ENCODE data around the gene METTL24. TPM values are rescaled to one million over a fixed set of nuclear protein-coding genes. Genes with fewer than 3 reads are reported as not detected.

The METTL24 gene
- total RNA-seq, 2 donors from 2014 or later, result not detected

GRCh38 chr6:110385458-110385863, 27.3 kb upstream of the METTL24 start:
- DNase-seq, result no peak
- no peak for ATAC-seq (replicated peaks in 1 of 2)
- H3K4me3 Mint-ChIP-seq, result no peak overlapping the region
- peaks cover 7% of the 10 kb centered on the region for H3K4me1 Mint-ChIP-seq (ENCODE audit: low read depth)
- no peak overlapping the region for H3K27ac Mint-ChIP-seq
- H3K27me3 Mint-ChIP-seq (ENCODE audit: low read depth), result no peaks in the 10 kb centered on the region
- peaks cover 4 to 5% of the 10 kb centered on the region in 2 donors for H3K9me3 Mint-ChIP-seq
- H3K36me3 Mint-ChIP-seq (ENCODE audit: insufficient read depth in 2 of 2), result peaks cover 0 to 2% of the 10 kb centered on the region in 2 donors

- Mint-ChIP-seq H3K27ac (no peak overlapping the region), H3K9me3 (peaks cover 5 to 6% of the 10 kb centered on the region in 2 donors), H3K36me3 (ENCODE audit: insufficient read depth in 2 of 2) (peaks cover 0 to 2% of the 10 kb centered on the region in 2 donors), H3K4me1 (ENCODE audit: low read depth) (no peaks in the 10 kb centered on the region), H3K27me3 (ENCODE audit: low read depth) (no peaks in the 10 kb centered on the region), H3K4me3 (no peak overlapping the region)
- DNase-seq (no peak), ATAC-seq (replicated peaks in 1 of 2) (no peak)
Measured at GRCh38 chr6:110378552-110378951, 20.4 kb upstream of the METTL24 start.

- H3K36me3 Mint-ChIP-seq (ENCODE audit: insufficient read depth in 2 of 2), result no peaks in the 10 kb centered on the region
- no peaks in the 10 kb centered on the region for H3K9me3 Mint-ChIP-seq
- H3K4me3 Mint-ChIP-seq, result no peak overlapping the region
- ATAC-seq (replicated peaks in 1 of 2) (no peak), DNase-seq (no peak)
- peaks cover 18% of the 10 kb centered on the region for H3K4me1 Mint-ChIP-seq (ENCODE audit: low read depth)
- no peak overlapping the region for H3K27ac Mint-ChIP-seq
- peaks cover 6% of the 10 kb centered on the region for H3K27me3 Mint-ChIP-seq (ENCODE audit: low read depth)
Measured at GRCh38 chr6:110369066-110369465, 10.9 kb upstream of the METTL24 start.

GRCh38 chr6:110368284-110368683, 10.1 kb upstream of the METTL24 start:
- H3K4me3 Mint-ChIP-seq, result no peak overlapping the region
- no peaks in the 10 kb centered on the region for H3K9me3 Mint-ChIP-seq
- no peaks in the 10 kb centered on the region for H3K36me3 Mint-ChIP-seq (ENCODE audit: insufficient read depth in 2 of 2)
- ATAC-seq (replicated peaks in 1 of 2) (no peak), DNase-seq (no peak)
- H3K27ac Mint-ChIP-seq, result no peak overlapping the region
- peaks cover 6% of the 10 kb centered on the region for H3K27me3 Mint-ChIP-seq (ENCODE audit: low read depth)
- H3K4me1 Mint-ChIP-seq (ENCODE audit: low read depth), result peaks cover 18% of the 10 kb centered on the region

- Mint-ChIP-seq H3K27ac (no peak overlapping the region), H3K4me3 (no peak overlapping the region), H3K36me3 (ENCODE audit: insufficient read depth in 2 of 2) (no peaks in the 10 kb centered on the region), H3K27me3 (ENCODE audit: low read depth) (peaks cover 6% of the 10 kb centered on the region), H3K4me1 (ENCODE audit: low read depth) (peaks cover 18% of the 10 kb centered on the region), H3K9me3 (no peaks in the 10 kb centered on the region)
- ATAC-seq (replicated peaks in 1 of 2) (no peak), DNase-seq (no peak)
Measured at GRCh38 chr6:110367825-110368224, 9.7 kb upstream of the METTL24 start.

GRCh38 chr6:110366975-110367374, 8.8 kb upstream of the METTL24 start:
- ATAC-seq (replicated peaks in 1 of 2), result no peak
- H3K36me3 Mint-ChIP-seq (ENCODE audit: insufficient read depth in 2 of 2), result no peaks in the 10 kb centered on the region
- no peak for DNase-seq
- H3K4me1 Mint-ChIP-seq (ENCODE audit: low read depth), result peaks cover 18% of the 10 kb centered on the region
- no peaks in the 10 kb centered on the region for H3K9me3 Mint-ChIP-seq
- H3K27me3 Mint-ChIP-seq (ENCODE audit: low read depth), result peaks cover 6% of the 10 kb centered on the region
- no peak overlapping the region for H3K27ac Mint-ChIP-seq
- no peak overlapping the region for H3K4me3 Mint-ChIP-seq

- DNase-seq, result no peak
Measured at GRCh38 chr6:110366256-110366655, 8.1 kb upstream of the METTL24 start.

GRCh38 chr6:110364364-110365105, 6.4 kb upstream of the METTL24 start:
- no peak for ATAC-seq (replicated peaks in 1 of 2)

More at GRCh38 chr6:110366256-110366655, 8.1 kb upstream of the METTL24 start:
- no peak for ATAC-seq (replicated peaks in 1 of 2)
- Mint-ChIP-seq H3K27me3 (ENCODE audit: low read depth) (peaks cover 6% of the 10 kb centered on the region), H3K27ac (no peak overlapping the region), H3K9me3 (no peaks in the 10 kb centered on the region), H3K4me1 (ENCODE audit: low read depth) (peaks cover 18% of the 10 kb centered on the region), H3K4me3 (no peak overlapping the region), H3K36me3 (ENCODE audit: insufficient read depth in 2 of 2) (no peaks in the 10 kb centered on the region)

GRCh38 chr6:110363748-110364147, 5.6 kb upstream of the METTL24 start:
- Mint-ChIP-seq H3K4me1 (ENCODE audit: low read depth) (peaks cover 18% of the 10 kb centered on the region), H3K27ac (no peak overlapping the region), H3K9me3 (no peaks in the 10 kb centered on the region), H3K27me3 (ENCODE audit: low read depth) (peaks cover 15% of the 10 kb centered on the region), H3K4me3 (no peak overlapping the region), H3K36me3 (ENCODE audit: insufficient read depth in 2 of 2) (no peaks in the 10 kb centered on the region)
- ATAC-seq (replicated peaks in 1 of 2) (no peak), DNase-seq (no peak)

More at GRCh38 chr6:110364364-110365105, 6.4 kb upstream of the METTL24 start:
- H3K4me3 Mint-ChIP-seq, result no peak overlapping the region
- H3K9me3 Mint-ChIP-seq, result no peaks in the 10 kb centered on the region
- peaks cover 7% of the 10 kb centered on the region for H3K27me3 Mint-ChIP-seq (ENCODE audit: low read depth)
- no peaks in the 10 kb centered on the region for H3K36me3 Mint-ChIP-seq (ENCODE audit: insufficient read depth in 2 of 2)
- no peak for DNase-seq
- H3K4me1 Mint-ChIP-seq (ENCODE audit: low read depth), result peaks cover 18% of the 10 kb centered on the region
- H3K27ac Mint-ChIP-seq, result no peak overlapping the region

- H3K27ac Mint-ChIP-seq, result no peak overlapping the region
Measured at GRCh38 chr6:110360676-110361075, 2.5 kb upstream of the METTL24 start.

GRCh38 chr6:110359556-110359955, 1.4 kb upstream of the METTL24 start:
- DNase-seq (no peak), ATAC-seq (replicated peaks in 1 of 2) (no peak)
- peaks cover 14% of the 10 kb centered on the region for H3K4me1 Mint-ChIP-seq (ENCODE audit: low read depth)
- H3K9me3 Mint-ChIP-seq, result no peaks in the 10 kb centered on the region
- peak overlapping the region; percentile 7 to 59 for H3K4me3 Mint-ChIP-seq
- H3K27ac Mint-ChIP-seq, result no peak overlapping the region
- H3K36me3 Mint-ChIP-seq (ENCODE audit: insufficient read depth in 2 of 2), result no peaks in the 10 kb centered on the region
- peaks cover 36% of the 10 kb centered on the region for H3K27me3 Mint-ChIP-seq (ENCODE audit: low read depth)

More at GRCh38 chr6:110360676-110361075, 2.5 kb upstream of the METTL24 start:
- no peaks in the 10 kb centered on the region for H3K9me3 Mint-ChIP-seq
- no peaks in the 10 kb centered on the region for H3K36me3 Mint-ChIP-seq (ENCODE audit: insufficient read depth in 2 of 2)
- H3K4me1 Mint-ChIP-seq (ENCODE audit: low read depth), result peaks cover 20% of the 10 kb centered on the region
- DNase-seq (no peak), ATAC-seq (replicated peaks in 1 of 2) (no peak)
- H3K27me3 Mint-ChIP-seq (ENCODE audit: low read depth), result peaks cover 33% of the 10 kb centered on the region
- H3K4me3 Mint-ChIP-seq, result no peak overlapping the region

GRCh38 chr6:110358553-110359160, 508 bp upstream of the METTL24 start:
- Mint-ChIP-seq H3K4me1 (ENCODE audit: low read depth) (peaks cover 14% of the 10 kb centered on the region), H3K36me3 (ENCODE audit: insufficient read depth in 2 of 2) (no peaks in the 10 kb centered on the region), H3K27me3 (ENCODE audit: low read depth) (peaks cover 36% of the 10 kb centered on the region), H3K9me3 (no peaks in the 10 kb centered on the region), H3K4me3 (peak overlapping the region; percentile 58 to 63), H3K27ac (no peak overlapping the region)
- ATAC-seq (replicated peaks in 1 of 2) (no peak), DNase-seq (no peak)

GRCh38 chr6:110357298-110357663, 868 bp downstream of the METTL24 start:
- DNase-seq (no peak), ATAC-seq (replicated peaks in 1 of 2) (no peak)
- Mint-ChIP-seq H3K27ac (no peak overlapping the region), H3K9me3 (no peaks in the 10 kb centered on the region), H3K36me3 (ENCODE audit: insufficient read depth in 2 of 2) (no peaks in the 10 kb centered on the region), H3K4me3 (peak overlapping the region; percentile 39 to 86), H3K4me1 (ENCODE audit: low read depth) (peaks cover 14% of the 10 kb centered on the region), H3K27me3 (ENCODE audit: low read depth) (peaks cover 36% of the 10 kb centered on the region)

Measured in activated T-cell treated with anti-CD3 and anti-CD28 coated beads, Interleukin-2, amount 50 U/mL, for 72 hours (primary cell).